ENCODE measurements around the gene PARP9.

The PARP9 gene

GRCh38 chr3:122602011-122602710 lies 38.1 kb upstream of the PARP9 start:
- DNase-seq (ENCODE audit: low read depth): no peak
- H3K4me3 ChIP-seq (replicated peaks; ENCODE audit: low read depth, low read length): no peak overlapping the region
- TF ChIP-seq CTCF (IDR thresholded peaks at IDR 0.05; ENCODE audit: low read length, missing control alignments): no peak

DNA sequence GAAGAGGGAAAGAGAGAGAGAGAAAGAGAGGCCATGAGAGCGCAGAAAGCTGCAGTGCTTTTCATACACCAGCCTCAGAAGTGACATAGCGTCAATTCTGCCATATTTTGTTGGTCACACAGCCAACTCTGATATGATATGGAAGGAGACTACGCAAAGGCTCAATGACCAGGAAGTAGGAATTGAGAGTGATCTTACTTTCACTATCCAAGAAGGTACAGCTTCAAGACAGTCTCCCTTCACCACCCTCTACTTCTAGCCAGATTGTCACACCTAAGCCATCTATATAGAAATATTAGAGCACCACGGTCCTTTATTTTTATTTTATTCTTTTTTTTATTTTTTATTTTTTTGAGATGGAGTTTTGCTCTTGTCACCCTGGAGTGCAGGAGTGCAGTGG lies 34.5 kb upstream of the PARP9 start:
- H3K4me3 ChIP-seq (replicated peaks; ENCODE audit: low read depth, low read length): no peak overlapping the region
- no peak for DNase-seq (ENCODE audit: low read depth)
- no peak for TF ChIP-seq CTCF (IDR thresholded peaks at IDR 0.05; ENCODE audit: low read length, missing control alignments)

DNA sequence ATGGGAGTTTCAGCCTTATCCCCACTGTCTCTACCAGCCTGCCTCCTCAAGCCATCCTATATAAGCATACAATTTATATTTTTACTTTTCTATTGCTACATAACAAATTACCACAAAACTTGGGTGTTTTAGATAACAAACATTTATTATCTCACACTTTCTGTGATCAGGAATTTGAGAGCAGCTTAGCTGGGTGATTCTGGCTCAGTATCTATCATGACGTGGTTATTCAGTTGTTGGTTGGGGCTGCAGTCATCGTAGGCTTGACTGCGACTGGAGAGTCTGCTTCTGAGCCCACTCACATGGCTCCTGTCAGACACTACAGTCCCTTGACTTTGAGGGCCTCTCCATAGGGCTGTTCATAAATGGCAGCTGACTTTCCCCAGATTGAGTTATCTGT lies 34.1 kb upstream of the PARP9 start:
- TF ChIP-seq CTCF (IDR thresholded peaks at IDR 0.05; ENCODE audit: low read length, missing control alignments): no peak
- H3K4me3 ChIP-seq (replicated peaks; ENCODE audit: low read depth, low read length): no peak overlapping the region
- no peak for DNase-seq (ENCODE audit: low read depth)

GRCh38 chr3:122594025-122594424 lies 29.9 kb upstream of the PARP9 start:
- TF ChIP-seq CTCF (IDR thresholded peaks at IDR 0.05; ENCODE audit: low read length, missing control alignments): no peak
- no peak for DNase-seq (ENCODE audit: low read depth)
- no peak overlapping the region for H3K4me3 ChIP-seq (replicated peaks; ENCODE audit: low read depth, low read length)

GRCh38 chr3:122590610-122591009 lies 26.5 kb upstream of the PARP9 start:
- no peak overlapping the region for H3K4me3 ChIP-seq (replicated peaks; ENCODE audit: low read depth, low read length)
- DNase-seq (ENCODE audit: low read depth): no peak
- no peak for TF ChIP-seq CTCF (IDR thresholded peaks at IDR 0.05; ENCODE audit: low read length, missing control alignments)

GRCh38 chr3:122589297-122589696 lies 25.2 kb upstream of the PARP9 start:
- no peak overlapping the region for H3K4me3 ChIP-seq (replicated peaks; ENCODE audit: low read depth, low read length)
- TF ChIP-seq CTCF (IDR thresholded peaks at IDR 0.05; ENCODE audit: low read length, missing control alignments): no peak
- no peak for DNase-seq (ENCODE audit: low read depth)

DNA sequence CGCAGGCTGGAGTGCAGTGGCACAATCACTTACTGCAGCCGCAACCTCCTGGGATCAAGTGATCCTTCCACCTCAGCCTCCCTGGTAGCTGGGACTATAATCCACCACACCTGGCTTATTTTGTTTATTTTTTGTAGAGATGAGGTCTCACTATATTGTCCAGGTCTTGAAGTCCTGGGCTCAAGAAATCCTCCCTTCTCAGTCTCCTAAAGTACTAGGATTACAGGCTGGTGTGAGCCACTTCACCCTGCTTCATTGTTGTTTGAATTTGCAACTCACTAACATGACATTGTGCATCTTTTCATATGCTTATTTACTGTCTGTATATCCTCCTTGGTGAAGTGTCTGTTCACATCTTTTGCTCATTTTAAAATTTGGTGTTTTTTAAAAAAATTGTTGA lies 23.5 kb upstream of the PARP9 start:
- H3K4me3 ChIP-seq (replicated peaks; ENCODE audit: low read depth, low read length): no peak overlapping the region
- TF ChIP-seq CTCF (IDR thresholded peaks at IDR 0.05; ENCODE audit: low read length, missing control alignments): no peak
- DNase-seq (ENCODE audit: low read depth): no peak
